GM10248 (cell line): ENCODE data around the gene SCN5A.

Experiments
- CTCF ChIA-PET: fragments of 300-600 bp; sonication (Branson Sonifier 250); formaldehyde crosslinking; extraction: SDS; loops from one replicate; lab custom pipeline; 2021; ENCODE audit warnings: antibody characterized with exemption; lab: Yijun Ruan, JAX
- POLR2A ChIA-PET: fragments of 350-650 bp; sonication (Branson Sonifier 250); formaldehyde crosslinking; extraction: SDS; loops from one replicate; lab custom pipeline; 2020; ENCODE audit warnings: antibody characterized with exemption; lab: Yijun Ruan, JAX
- DNase-seq: peaks from one replicate; pipeline ENCODE4 v3.0.0; 2012; ENCODE audit errors: extremely low spot score
- CTCF ChIP-seq: IDR thresholded peaks from 2 replicates; pipeline ENCODE4 v1.5.1; 2012; ENCODE audit warnings: mild to moderate bottlenecking, low read depth; ENCODE audit errors: extremely low read depth, missing control alignments, control extremely low read depth

SCN5A gene

DNA sequence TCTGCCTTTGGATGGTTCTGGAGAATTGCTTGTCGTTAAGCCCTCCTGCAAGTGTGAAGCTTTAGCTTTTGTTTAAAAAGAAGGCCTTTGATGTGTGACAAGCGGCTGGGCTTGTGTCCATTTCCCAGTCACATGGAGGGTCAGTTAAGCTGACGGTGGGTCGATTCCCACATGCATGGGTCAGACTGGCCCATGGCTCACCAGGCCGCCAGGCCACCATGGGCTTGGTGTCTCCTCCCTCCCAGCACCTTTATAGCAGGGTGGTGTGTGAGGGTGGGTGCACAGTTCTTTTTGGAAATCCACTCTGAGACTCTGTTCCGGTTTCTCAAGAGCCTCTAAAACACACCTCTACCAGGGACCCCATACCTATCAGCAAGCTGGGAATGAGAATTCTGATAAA lies 67.2 kb downstream of the SCN5A start:
- CTCF ChIA-PET, result interaction anchor here (1.3 to 1.5 kb wide), 2 partner anchors 16 to 61 kb away, joined by 3 read pairs; no protein-coding TSS in a partner anchor

DNA sequence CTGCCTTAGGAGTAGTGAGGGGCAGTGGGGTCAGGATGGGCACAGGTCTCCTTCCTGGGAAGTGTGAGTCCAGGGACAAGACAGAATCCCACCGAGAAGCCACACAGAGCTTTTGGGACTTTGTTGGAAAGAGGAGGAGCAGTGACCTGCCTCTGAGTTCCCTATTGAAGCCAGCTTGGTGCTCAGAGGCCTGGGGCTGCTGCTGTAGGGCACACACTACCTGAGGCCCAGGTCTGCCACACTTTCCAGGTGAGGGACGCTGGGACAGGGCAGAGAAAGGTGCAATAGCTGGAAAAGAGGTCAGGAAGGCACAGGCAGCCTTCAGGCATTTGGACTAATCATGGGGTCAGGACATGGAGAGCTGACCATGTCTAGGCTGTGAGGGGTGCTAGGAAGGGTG lies 67.7 kb downstream of the SCN5A start:
- no peak for TF ChIP-seq CTCF
- no peak for DNase-seq
- POLR2A ChIA-PET, result no interaction called here
- CTCF ChIA-PET, result interaction anchor here (1.3 to 1.5 kb wide), 3 partner anchors 17 to 65 kb away, joined by 3 read pairs; no protein-coding TSS in a partner anchor

More for the DNA sequence above, 67.2 kb downstream of the SCN5A start:
- POLR2A ChIA-PET, result no interaction called here
- DNase-seq, result no peak
- no peak for TF ChIP-seq CTCF

- no peak for TF ChIP-seq CTCF
- CTCF ChIA-PET, result interaction anchor here (1.2 to 1.6 kb wide), 3 partner anchors 15 to 66 kb away, joined by 3 read pairs; no protein-coding TSS in a partner anchor
- POLR2A ChIA-PET, result no interaction called here
- no peak for DNase-seq
Measured at GRCh38 chr3:38580450-38581382, 68.8 kb downstream of the SCN5A start.

GRCh38 chr3:38579551-38580449 lies 69.7 kb downstream of the SCN5A start:
- ChIA-PET CTCF (interaction anchor here (0.6 to 1.6 kb wide), 3 partner anchors 16 to 233 kb away, joined by 3 read pairs; partner anchors contain the start of gene XYLB), POLR2A (no interaction called here)
- peak; percentile 67 for DNase-seq
- TF ChIP-seq CTCF, result no peak

- TF ChIP-seq CTCF, result no peak
- POLR2A ChIA-PET, result no interaction called here
- no peak for DNase-seq
- CTCF ChIA-PET, result interaction anchor here (0.6 to 1.6 kb wide), 3 partner anchors 17 to 232 kb away, joined by 3 read pairs; partner anchors contain the start of gene XYLB
Measured at GRCh38 chr3:38579141-38579540, 70.3 kb downstream of the SCN5A start.

GRCh38 chr3:38578551-38578950 lies 70.9 kb downstream of the SCN5A start:
- ChIA-PET CTCF (no interaction called here), POLR2A (no interaction called here)
- DNase-seq, result no peak
- no peak for TF ChIP-seq CTCF
